ENCODE data around the gene PKN3. TPM values are rescaled to one million over a fixed set of nuclear protein-coding genes. Genes with fewer than 3 reads are reported as not detected.
"Not testable (repeated sequence)": the region's sequence is repeated elsewhere in the genome, so short reads cannot be mapped to it uniquely, and the experiment has no call there.

The PKN3 gene
- total and polyA plus RNA-seq, 4 donors: 0.61 to 4.2 (median 1.5) TPM

- Histone ChIP-seq H3K4me1 (ENCODE audit: control insufficient read depth in 4 of 4, insufficient read depth in 4 of 4, low read length in 3 of 4) (peaks cover 0 to 3% (median 0%) of the 10 kb centered on the region in 4 donors), H3K36me3 (ENCODE audit: control insufficient read depth in 4 of 4, insufficient read depth in 3 of 4, low read depth in 1 of 4, low read length in 3 of 4) (peaks cover 4 to 30% (median 25%) of the 10 kb centered on the region in 4 donors), H3K4me3 (ENCODE audit: low read depth in 1 of 3, low read length in 3 of 3) (no peak overlapping the region), H3K9me3 (ENCODE audit: control insufficient read depth in 4 of 4, low read length in 3 of 4) (no peaks in the 10 kb centered on the region), H3K27ac (ENCODE audit: low read depth in 1 of 2, low read length in 2 of 2) (no peak overlapping the region), H3K9ac (ENCODE audit: low read depth in 1 of 2, low read length in 2 of 2) (no peak overlapping the region), H3K27me3 (ENCODE audit: control insufficient read depth in 4 of 4, insufficient read depth in 4 of 4, low read length in 3 of 4) (no peaks in the 10 kb centered on the region)
- WGBS: 79% methylated on average over 8 of the region's 8 CpGs
- no peak for DNase-seq (ENCODE audit: low spot score)
- no peak for TF ChIP-seq RXRA (IDR thresholded peaks at IDR 0.05)
- no peak for TF ChIP-seq FOXA1 (IDR thresholded peaks at IDR 0.05)
- TF ChIP-seq HNF4G (IDR thresholded peaks at IDR 0.05): no peak
- no peak for TF ChIP-seq NR2F2 (IDR thresholded peaks at IDR 0.05)
- no peak for TF ChIP-seq JUND (IDR thresholded peaks at IDR 0.05)
- no peak for TF ChIP-seq HNF4A (conservative IDR thresholded peaks at IDR 0.05)
- no peak for TF ChIP-seq REST (IDR thresholded peaks at IDR 0.05)
- TF ChIP-seq ZBTB33 (IDR thresholded peaks at IDR 0.05): no peak
- TF ChIP-seq GABPA (IDR thresholded peaks at IDR 0.05 in 1 of 2, conservative IDR thresholded peaks at IDR 0.05 in 1 of 2): no peak
- TF ChIP-seq CTCF (IDR thresholded peaks at IDR 0.05; ENCODE audit: low read depth, low read length, missing input control): no peak
- TF ChIP-seq EGR1 (IDR thresholded peaks at IDR 0.05; ENCODE audit: low read depth in 2 of 2): no peak
- no peak for TF ChIP-seq MAX (IDR thresholded peaks at IDR 0.05)
- TF ChIP-seq SP1 (IDR thresholded peaks at IDR 0.05): no peak
- no peak for TF ChIP-seq ATF3 (IDR thresholded peaks at IDR 0.05)
- TF ChIP-seq TAF1 (conservative IDR thresholded peaks at IDR 0.05): no peak
- no peak for TF ChIP-seq YY1 (IDR thresholded peaks at IDR 0.05)
- TF ChIP-seq FOXA2 (IDR thresholded peaks at IDR 0.05): no peak
- TF ChIP-seq RAD21 (IDR thresholded peaks at IDR 0.05): no peak
These were observed 5.2 kb upstream of the PKN3 start for GRCh38 chr9:128696923-128697707.

- H3K9me3 ChIP-seq (ENCODE audit: control insufficient read depth in 4 of 4, low read length in 3 of 4); H3K4me1 ChIP-seq (ENCODE audit: control insufficient read depth in 4 of 4, insufficient read depth in 4 of 4, low read length in 3 of 4); H3K4me3 ChIP-seq (ENCODE audit: low read depth in 1 of 3, low read length in 3 of 3); H3K27ac ChIP-seq (ENCODE audit: low read depth in 1 of 2, low read length in 2 of 2); DNase-seq (ENCODE audit: low spot score); H3K27me3 ChIP-seq (ENCODE audit: control insufficient read depth in 4 of 4, insufficient read depth in 4 of 4, low read length in 3 of 4); H3K9ac ChIP-seq (ENCODE audit: low read depth in 1 of 2, low read length in 2 of 2): not testable (repeated sequence)
- H3K36me3 ChIP-seq (ENCODE audit: control insufficient read depth in 4 of 4, insufficient read depth in 3 of 4, low read depth in 1 of 4, low read length in 3 of 4): peaks cover 3 to 11% (median 7%) of the 10 kb centered on the region in 4 donors
- WGBS: 94% methylated on average over 30 of the region's 30 CpGs
These were observed 3.1 kb upstream of the PKN3 start for GRCh38 chr9:128699096-128699795.

All from liver (tissue), 9 donors.